Stimulated activated CD8-positive, alpha-beta memory T cell treated with anti-CD3 and anti-CD28 coated beads, Interleukin-4, amount 100 ng/mL, for 1 hour (primary cell): ENCODE measurements around the gene ANGPTL7.
"Not testable (repeated sequence)": the region's sequence is repeated elsewhere in the genome, so short reads cannot be mapped to it uniquely, and the experiment has no call there.

Experiments used
- DNase-seq, 2 donors: peaks; one replicate each; pipeline ENCODE4 v3.0.0-alpha.2; 2020; ENCODE audit warnings: low read depth in 2 of 2, low spot score in 1 of 2

The ANGPTL7 gene

GRCh38 chr1:11188858-11189451 lies at the start of gene ANGPTL7:
Gene ANGPTL7 (plus strand): TSS chr1:11189355. CDS start chr1:11189580, 225 bp downstream.
- DNase-seq: no peak

GRCh38 chr1:11142618-11143391 lies 46.4 kb upstream of the ANGPTL7 start:
- DNase-seq: no peak

GRCh38 chr1:11143401-11143800 lies 45.8 kb upstream of the ANGPTL7 start:
- no peak for DNase-seq

- no peak for DNase-seq
Measured at GRCh38 chr1:11143907-11144306, 45.2 kb upstream of the ANGPTL7 start.

GRCh38 chr1:11144570-11145256 lies 44.4 kb upstream of the ANGPTL7 start:
- no peak for DNase-seq

GRCh38 chr1:11145741-11146140 lies 43.4 kb upstream of the ANGPTL7 start:
- no peak for DNase-seq

- DNase-seq: no peak
Measured at GRCh38 chr1:11147197-11147770, 41.9 kb upstream of the ANGPTL7 start.

GRCh38 chr1:11150326-11150725 lies 38.8 kb upstream of the ANGPTL7 start:
- no peak for DNase-seq

- no peak for DNase-seq
Measured at GRCh38 chr1:11151114-11151513, 38.0 kb upstream of the ANGPTL7 start.

- DNase-seq: no peak
Measured at GRCh38 chr1:11151826-11152612, 37.1 kb upstream of the ANGPTL7 start.

GRCh38 chr1:11152755-11153154 lies 36.4 kb upstream of the ANGPTL7 start:
- no peak for DNase-seq

- no peak for DNase-seq
Measured at GRCh38 chr1:11153184-11153583, 36.0 kb upstream of the ANGPTL7 start.

GRCh38 chr1:11156441-11156840 lies 32.7 kb upstream of the ANGPTL7 start:
- no peak for DNase-seq

GRCh38 chr1:11156963-11157362 lies 32.2 kb upstream of the ANGPTL7 start:
- DNase-seq: no peak

- no peak for DNase-seq
Measured at GRCh38 chr1:11157394-11157793, 31.8 kb upstream of the ANGPTL7 start.

- DNase-seq: no peak
Measured at GRCh38 chr1:11157867-11158266, 31.3 kb upstream of the ANGPTL7 start.

- no peak for DNase-seq
Measured at GRCh38 chr1:11158291-11158690, 30.9 kb upstream of the ANGPTL7 start.

GRCh38 chr1:11158720-11159321 lies 30.3 kb upstream of the ANGPTL7 start:
- DNase-seq: no peak

GRCh38 chr1:11162752-11163151 lies 26.4 kb upstream of the ANGPTL7 start:
- DNase-seq: not testable (repeated sequence)

- DNase-seq: not testable (repeated sequence)
Measured at GRCh38 chr1:11166744-11167143, 22.4 kb upstream of the ANGPTL7 start.

- DNase-seq: no peak
Measured at GRCh38 chr1:11168731-11169130, 20.4 kb upstream of the ANGPTL7 start.
